ENCODE measurements around the gene MTA2. TPM values are rescaled to one million over a fixed set of nuclear protein-coding genes. Genes with fewer than 3 reads are reported as not detected.

MTA2 gene
- total RNA-seq, 4 donors from 2014 or later, result 47.9 to 74.7 (median 58.9) TPM

DNA sequence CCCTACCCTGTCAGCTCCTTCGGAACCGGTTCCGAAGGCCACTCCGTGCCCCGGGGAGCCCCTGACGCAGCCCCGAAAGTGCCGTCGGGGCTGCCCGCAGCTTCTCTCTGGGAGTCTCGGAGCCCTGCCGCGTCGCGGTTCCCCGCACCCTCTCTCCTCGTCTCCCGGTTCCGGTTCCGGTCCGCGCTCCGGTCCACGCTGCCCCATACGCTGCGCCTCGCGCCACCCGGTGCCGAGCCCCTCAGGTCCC is 618 bp downstream of the MTA2 start:
- TF ChIP-seq CTCF (IDR thresholded peaks at IDR 0.05), result no peak
- TF ChIP-seq POLR2A (IDR thresholded peaks at IDR 0.05), result no peak
- peaks cover 6 to 36% (median 13%) of the 10 kb centered on the region in 4 donors for H3K4me1 ChIP-seq
- peak overlapping the region; percentile 76 to 100 (median 96) for H3K4me3 ChIP-seq
- H3K27ac ChIP-seq, result peak overlapping the region; percentile 94 to 99 (median 98)
- peak; percentile 50 to 76 (median 69) for DNase-seq
- H3K27me3 ChIP-seq, result no peaks in the 10 kb centered on the region
- peaks cover 0 to 38% (median 0%) of the 10 kb centered on the region in 3 donors for H3K36me3 ChIP-seq
- no peaks in the 10 kb centered on the region for H3K9me3 ChIP-seq

DNA sequence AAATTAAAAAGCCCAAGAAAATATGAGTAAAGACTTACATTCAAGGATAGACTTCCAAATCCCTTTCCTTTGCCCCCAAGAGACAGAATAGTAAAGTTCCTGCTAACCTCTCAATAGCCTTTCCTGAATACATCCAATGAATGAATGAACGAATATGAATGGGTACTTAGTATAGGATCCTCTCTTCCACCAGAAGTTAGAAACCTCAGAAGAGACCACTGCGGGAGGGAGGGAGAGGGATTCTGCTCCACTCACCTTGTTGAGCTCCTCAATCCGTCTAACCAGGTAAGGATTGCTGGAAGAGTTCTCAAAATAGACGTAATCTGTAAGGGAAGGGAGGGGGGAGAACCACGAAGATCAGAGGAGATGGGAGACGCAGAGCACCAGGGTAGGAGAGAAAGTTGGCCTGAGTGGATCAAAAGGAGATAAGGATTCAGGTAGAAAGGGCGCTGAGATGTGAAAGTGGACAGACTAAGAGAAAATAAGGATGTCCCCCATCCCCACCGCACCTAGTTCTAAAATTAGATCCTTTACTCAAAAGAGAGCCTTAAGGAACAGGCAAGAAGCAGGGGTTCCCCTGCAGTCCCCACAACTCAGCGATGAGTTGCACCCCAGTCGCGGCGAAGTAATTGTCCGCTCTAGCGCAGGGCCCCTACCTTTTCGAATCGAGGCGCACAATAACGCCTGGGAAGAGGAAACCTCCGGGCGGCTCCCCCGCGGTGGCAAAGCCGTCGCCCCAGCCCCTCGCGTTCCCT is 1.1 kb downstream of the MTA2 start:
- Histone ChIP-seq H3K27me3 (no peaks in the 10 kb centered on the region), H3K4me3 (peak overlapping the region; percentile 76 to 100 (median 96)), H3K36me3 (peaks cover 0 to 38% (median 0%) of the 10 kb centered on the region in 3 donors), H3K4me1 (peaks cover 6 to 36% (median 13%) of the 10 kb centered on the region in 4 donors), H3K27ac (peak overlapping the region; percentile 94 to 99 (median 98)), H3K9me3 (no peaks in the 10 kb centered on the region)
- no peak for TF ChIP-seq CTCF (IDR thresholded peaks at IDR 0.05)
- no peak for TF ChIP-seq POLR2A (IDR thresholded peaks at IDR 0.05)
- DNase-seq, result no peak

DNA sequence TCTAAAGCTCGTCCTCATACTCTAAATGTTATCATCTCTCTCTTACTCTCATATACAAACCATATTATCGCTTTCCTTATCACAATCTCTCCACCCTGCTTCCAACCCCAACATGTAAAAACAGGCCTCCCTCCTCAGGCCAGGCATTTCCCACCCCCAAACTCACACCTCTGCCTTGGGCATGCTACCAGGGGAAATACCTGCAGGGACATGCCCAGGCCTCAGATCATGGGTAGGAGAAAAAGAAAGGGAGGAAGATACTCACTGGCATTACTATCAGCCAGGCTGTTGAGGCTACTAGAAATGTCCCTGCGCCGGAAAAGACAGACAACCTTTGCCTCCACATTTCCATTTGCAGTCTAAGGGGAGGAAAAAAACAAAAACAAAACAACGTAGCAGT is 1.8 kb downstream of the MTA2 start:
- peaks cover 0 to 40% (median 0%) of the 10 kb centered on the region in 3 donors for H3K36me3 ChIP-seq
- peak overlapping the region; percentile 63 to 99 (median 96) for H3K27ac ChIP-seq
- H3K4me1 ChIP-seq, result peaks cover 6 to 36% (median 13%) of the 10 kb centered on the region in 4 donors
- peak overlapping the region in 3 of 4 donors; percentile 76 to 97 (median 96) for H3K4me3 ChIP-seq
- no peaks in the 10 kb centered on the region for H3K9me3 ChIP-seq
- TF ChIP-seq CTCF (IDR thresholded peaks at IDR 0.05) (no peak), POLR2A (IDR thresholded peaks at IDR 0.05) (no peak)
- H3K27me3 ChIP-seq, result no peaks in the 10 kb centered on the region
- no peak for DNase-seq

DNA sequence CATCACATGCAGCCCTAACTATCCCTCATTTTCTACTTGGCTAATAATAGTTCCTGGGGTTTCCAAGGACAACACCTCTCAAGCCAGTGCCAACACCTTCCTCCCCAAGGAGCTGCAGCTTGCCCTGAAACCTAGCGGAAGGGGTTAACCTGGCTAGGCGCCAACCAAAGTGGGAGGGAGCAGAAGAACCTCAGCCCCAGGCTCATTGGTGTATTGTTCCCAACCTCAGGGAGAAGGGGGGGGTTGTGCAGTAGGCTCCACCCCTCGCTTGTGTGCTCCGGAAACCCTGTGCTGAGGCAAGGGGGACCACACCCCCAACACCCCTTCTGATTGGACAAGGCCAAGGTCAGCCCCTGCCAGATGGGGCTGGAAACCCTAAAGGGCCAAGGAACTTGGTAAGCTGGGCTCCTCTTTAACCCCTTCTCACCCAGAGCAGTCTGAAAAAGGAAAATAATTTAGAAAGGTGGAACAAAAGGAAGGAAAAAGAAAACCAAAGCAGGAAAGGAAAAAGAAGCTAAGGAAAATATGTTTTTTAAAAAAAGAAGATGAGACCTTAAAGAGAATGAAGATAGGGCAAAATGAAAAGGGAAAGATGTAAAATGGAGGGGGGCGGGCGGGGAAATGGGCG is 2.5 kb downstream of the MTA2 start:
- Histone ChIP-seq H3K9me3 (no peaks in the 10 kb centered on the region), H3K27ac (peak overlapping the region; percentile 63 to 99 (median 96)), H3K27me3 (no peaks in the 10 kb centered on the region), H3K4me1 (peaks cover 6 to 36% (median 13%) of the 10 kb centered on the region in 4 donors), H3K36me3 (peaks cover 0 to 48% (median 0%) of the 10 kb centered on the region in 3 donors), H3K4me3 (peak overlapping the region in 2 of 4 donors; percentile 76 to 96)
- TF ChIP-seq CTCF (IDR thresholded peaks at IDR 0.05) (no peak), POLR2A (IDR thresholded peaks at IDR 0.05) (no peak)
- DNase-seq, result peak; percentile 86 to 97 (median 91)

DNA sequence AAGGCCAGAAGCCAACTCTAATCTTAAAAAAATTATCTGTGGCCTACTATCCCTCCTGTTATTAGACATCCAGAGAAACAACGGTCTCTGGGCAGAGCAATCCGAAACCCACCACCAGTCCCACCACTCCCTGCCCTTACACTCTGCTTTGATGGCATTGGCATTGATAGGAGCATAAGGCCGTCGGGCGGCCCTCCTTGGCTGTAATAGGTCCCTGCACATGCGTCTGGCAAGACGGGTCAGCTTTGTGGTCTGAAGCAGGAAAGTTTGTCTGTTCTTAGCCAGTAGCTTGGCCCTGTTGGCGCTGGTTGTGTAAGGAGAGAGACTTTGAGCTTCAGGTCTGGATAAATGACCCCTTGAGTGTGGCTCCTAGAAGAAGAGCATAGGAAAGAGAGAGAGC is 6.5 kb downstream of the MTA2 start:
- DNase-seq, result no peak
- Histone ChIP-seq H3K27ac (no peak overlapping the region), H3K27me3 (no peaks in the 10 kb centered on the region), H3K4me1 (peaks cover 4 to 42% (median 16%) of the 10 kb centered on the region in 4 donors), H3K36me3 (peaks cover 0 to 54% (median 0%) of the 10 kb centered on the region in 3 donors), H3K4me3 (no peak overlapping the region), H3K9me3 (no peaks in the 10 kb centered on the region)
- TF ChIP-seq CTCF (IDR thresholded peaks at IDR 0.05), result no peak
- no peak for TF ChIP-seq POLR2A (IDR thresholded peaks at IDR 0.05)

Measured in Peyer's patch (tissue), 4 donors.